AG04450 (cell line): ENCODE measurements around the gene ZNF134. TPM values are rescaled to one million over a fixed set of nuclear protein-coding genes. Genes with fewer than 3 reads are reported as not detected.

Experiments
- CTCF ChIA-PET: fragments of 300-600, 350-600 bp; formaldehyde crosslinking; extraction: SDS; loops from one replicate; lab custom pipeline; 2022; ENCODE audit warnings: antibody characterized with exemption, inconsistent platforms; lab: Charles Lee
- POLR2A ChIA-PET: fragments of 350-600 bp; formaldehyde crosslinking; extraction: SDS; loops from one replicate; lab custom pipeline; 2021; ENCODE audit warnings: antibody characterized with exemption, inconsistent platforms; lab: Yijun Ruan, JAX
- DNase-seq: peaks from one replicate; pipeline ENCODE4 v3.0.0-alpha.2; 2011; ENCODE audit warnings: low read depth, low spot score
- H3K27ac ChIP-seq: one replicate; pipeline ENCODE4 v1.5.1; 2012; ENCODE audit warnings: low read depth, low read length, control low read depth
- H3K27me3 ChIP-seq: one replicate; pipeline ENCODE4 v1.6.0; 2012; ENCODE audit warnings: low read length; ENCODE audit not compliant: control insufficient read depth, insufficient read depth
- H3K4me3 ChIP-seq: 2 replicates; pipeline ENCODE4 v1.5.1; 2011; ENCODE audit warnings: mild to moderate bottlenecking, low read depth, low read length, control low read depth
- H3K9me3 ChIP-seq: 2 replicates; pipeline ENCODE4 v1.5.1; 2012; ENCODE audit warnings: low read length; ENCODE audit not compliant: control insufficient read depth, insufficient read depth
- polyA plus RNA-seq: library from polyadenylated mRNA; depleted of rRNA; stranded (reverse); fragments of >200 nt; gene quantifications from 2 replicates; pipeline ENCODE4 v1.2.3, GENCODE V29; 2011
- TF ChIP-seq, protein P1 (sequence below): IDR thresholded peaks from 2 replicates; pipeline ENCODE4 v1.5.1; 2011; ENCODE audit warnings: low read depth, low read length, control low read depth, inconsistent platforms

ZNF134 gene
- polyA plus RNA-seq, 1 experiment, result 10.9 TPM

DNA sequence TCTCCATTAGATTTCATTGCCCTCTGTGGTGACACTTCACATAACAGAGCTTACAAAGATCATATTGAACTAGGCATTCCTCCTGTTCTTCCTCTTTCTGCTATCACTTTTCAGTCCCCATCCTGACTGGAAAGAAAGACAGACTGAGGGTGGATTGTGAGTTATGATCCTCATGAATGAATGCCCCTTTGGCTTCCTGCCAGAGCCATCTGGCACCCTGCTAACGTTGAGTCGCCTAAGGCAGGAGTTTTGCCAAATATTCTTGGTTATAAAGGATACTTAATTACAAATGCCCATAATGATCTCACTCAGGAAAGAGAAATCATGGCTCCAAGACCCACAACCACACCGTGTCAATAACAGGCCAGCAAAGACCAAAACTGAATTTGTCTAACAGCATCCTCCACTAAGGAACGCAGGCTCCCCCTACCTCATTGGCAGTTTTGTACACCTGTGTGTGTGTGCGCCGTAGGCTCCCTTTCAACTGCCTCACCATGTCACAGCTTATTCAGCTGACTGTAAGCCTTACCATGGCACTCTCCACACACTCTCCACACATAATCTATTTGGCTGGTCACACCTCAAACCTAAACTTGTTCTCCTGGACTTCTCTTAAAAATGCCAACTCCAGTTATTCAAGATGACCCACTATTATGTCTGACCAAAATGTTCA lies 34.4 kb downstream of the ZNF134 start:
- Histone ChIP-seq H3K27me3 (peaks cover 3% of the 10 kb centered on the region), H3K9me3 (peaks cover 3% of the 10 kb centered on the region; the same call in 1 of the 2 replicates), H3K27ac (no peak overlapping the region), H3K4me3 (no peak overlapping the region)
- DNase-seq, result no peak
- ChIA-PET POLR2A (no interaction called here), CTCF (no interaction called here)
- TF ChIP-seq, protein P1, sequence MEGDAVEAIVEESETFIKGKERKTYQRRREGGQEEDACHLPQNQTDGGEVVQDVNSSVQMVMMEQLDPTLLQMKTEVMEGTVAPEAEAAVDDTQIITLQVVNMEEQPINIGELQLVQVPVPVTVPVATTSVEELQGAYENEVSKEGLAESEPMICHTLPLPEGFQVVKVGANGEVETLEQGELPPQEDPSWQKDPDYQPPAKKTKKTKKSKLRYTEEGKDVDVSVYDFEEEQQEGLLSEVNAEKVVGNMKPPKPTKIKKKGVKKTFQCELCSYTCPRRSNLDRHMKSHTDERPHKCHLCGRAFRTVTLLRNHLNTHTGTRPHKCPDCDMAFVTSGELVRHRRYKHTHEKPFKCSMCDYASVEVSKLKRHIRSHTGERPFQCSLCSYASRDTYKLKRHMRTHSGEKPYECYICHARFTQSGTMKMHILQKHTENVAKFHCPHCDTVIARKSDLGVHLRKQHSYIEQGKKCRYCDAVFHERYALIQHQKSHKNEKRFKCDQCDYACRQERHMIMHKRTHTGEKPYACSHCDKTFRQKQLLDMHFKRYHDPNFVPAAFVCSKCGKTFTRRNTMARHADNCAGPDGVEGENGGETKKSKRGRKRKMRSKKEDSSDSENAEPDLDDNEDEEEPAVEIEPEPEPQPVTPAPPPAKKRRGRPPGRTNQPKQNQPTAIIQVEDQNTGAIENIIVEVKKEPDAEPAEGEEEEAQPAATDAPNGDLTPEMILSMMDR, result no peak

DNA sequence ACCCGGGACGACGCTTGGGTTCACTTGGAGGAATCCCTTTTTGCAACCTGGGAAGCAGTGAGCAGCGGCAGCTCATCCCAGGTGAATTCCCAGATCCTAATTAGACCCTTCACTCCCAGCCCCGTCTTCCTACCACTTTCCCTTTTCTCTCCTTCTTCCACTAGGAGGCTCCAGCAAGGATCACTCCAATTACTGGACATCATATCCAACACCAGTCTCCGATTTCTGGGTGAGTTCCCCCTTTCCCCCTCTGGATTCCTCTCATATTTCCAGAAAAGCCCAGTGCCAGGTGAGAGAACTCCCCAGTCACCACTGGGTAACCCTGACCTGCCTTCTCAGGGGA lies 37.6 kb downstream of the ZNF134 start:
- ChIA-PET POLR2A (no interaction called here), CTCF (no interaction called here)
- Histone ChIP-seq H3K27me3 (peaks cover 3% of the 10 kb centered on the region), H3K4me3 (no peak overlapping the region), H3K9me3 (peaks cover 3% of the 10 kb centered on the region; the same call in 1 of the 2 replicates), H3K27ac (no peak overlapping the region)
- TF ChIP-seq, protein P1, result peak; percentile 12; the same call in 1 of the 2 replicates
- no peak for DNase-seq

DNA sequence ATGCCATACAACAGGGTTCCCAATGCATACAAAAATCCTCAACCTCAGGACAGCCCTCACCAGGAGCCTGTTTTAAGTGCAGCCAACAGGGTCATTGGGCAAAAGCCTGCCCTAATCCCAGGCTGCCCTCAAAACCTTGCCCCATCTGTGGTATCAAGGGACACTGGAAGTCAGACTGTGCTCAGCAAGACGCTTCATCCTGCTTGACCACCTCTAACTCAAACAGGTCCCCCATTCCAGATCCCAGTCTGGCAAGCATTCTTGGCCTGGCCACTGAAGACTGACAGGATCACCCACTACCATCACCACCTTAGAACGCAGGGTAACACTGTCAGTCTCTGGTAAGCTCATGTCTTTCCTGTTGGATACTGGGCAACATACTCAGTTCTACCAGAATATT lies 39.6 kb downstream of the ZNF134 start:
- DNase-seq, result no peak
- TF ChIP-seq, protein P1, result no peak
- H3K27ac ChIP-seq, result no peak overlapping the region
- ChIA-PET POLR2A (no interaction called here), CTCF (no interaction called here)
- peaks cover 3% of the 10 kb centered on the region; the same call in 1 of the 2 replicates for H3K9me3 ChIP-seq
- peaks cover 3% of the 10 kb centered on the region for H3K27me3 ChIP-seq
- no peak overlapping the region for H3K4me3 ChIP-seq

DNA sequence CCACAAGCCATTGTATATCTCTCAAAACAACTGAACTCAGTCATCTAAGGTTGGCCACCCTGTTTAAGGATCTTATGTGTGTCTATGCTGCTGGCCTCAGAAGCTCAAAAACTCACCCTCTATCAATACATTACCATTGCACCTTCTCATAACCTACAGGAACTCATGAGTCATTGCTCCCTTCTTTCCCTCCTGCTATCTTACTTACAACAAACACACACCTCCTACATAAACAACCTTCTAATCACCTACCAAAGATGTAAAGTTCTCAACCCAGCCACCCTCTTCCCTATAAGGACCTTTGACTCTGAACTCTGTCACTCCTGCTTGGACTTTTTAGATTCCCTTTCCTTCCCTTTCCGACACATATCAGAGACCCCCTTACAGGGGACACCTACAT lies 41.4 kb downstream of the ZNF134 start:
- TF ChIP-seq, protein P1, result no peak
- Histone ChIP-seq H3K27ac (no peak overlapping the region), H3K9me3 (peaks cover 3% of the 10 kb centered on the region; the same call in 1 of the 2 replicates), H3K4me3 (no peak overlapping the region), H3K27me3 (peaks cover 6% of the 10 kb centered on the region)
- ChIA-PET CTCF (no interaction called here), POLR2A (no interaction called here)
- no peak for DNase-seq

DNA sequence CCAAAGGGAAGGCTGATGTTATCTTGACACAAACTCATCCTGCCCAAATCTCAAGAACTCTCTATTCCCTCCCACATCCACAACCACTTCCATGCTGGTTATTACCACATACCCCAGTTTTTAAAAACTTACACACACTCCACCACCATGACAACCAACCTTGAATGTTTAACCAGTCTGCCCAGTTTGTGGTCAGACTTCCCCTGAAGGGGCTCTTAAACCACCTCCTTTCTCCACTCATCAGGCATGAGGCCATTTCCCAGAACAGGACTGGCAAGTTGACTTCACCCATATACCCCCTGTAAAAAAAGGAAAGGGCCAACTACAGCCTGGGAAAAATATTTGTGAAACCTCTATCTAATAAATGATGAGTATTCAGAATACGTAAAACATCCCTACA lies 42.3 kb downstream of the ZNF134 start:
- ChIA-PET POLR2A (no interaction called here), CTCF (interaction anchor here (1.3 kb wide), 1 partner anchor 26 kb away, joined by 3 read pairs; the partner anchor contains the start of gene ZNF551)
- H3K27me3 ChIP-seq, result peaks cover 10% of the 10 kb centered on the region
- no peak overlapping the region for H3K4me3 ChIP-seq
- no peak for DNase-seq
- H3K9me3 ChIP-seq, result peaks cover 3% of the 10 kb centered on the region; the same call in 1 of the 2 replicates
- TF ChIP-seq, protein P1, result no peak
- H3K27ac ChIP-seq, result no peak overlapping the region
